HG03060 (cell line): ENCODE results near the gene CMIP.
"Not testable (repeated sequence)": the region's sequence is repeated elsewhere in the genome, so short reads cannot be mapped to it uniquely, and the experiment has no call there.

Experiments used
- ATAC-seq: cut with Tn5 transposase; IDR thresholded peaks from one replicate; pipeline ENCODE4 v1.9.1; 2021; ENCODE audit warnings: low read depth, moderate number of reproducible peaks; ENCODE audit not compliant: unreplicated experiment

The CMIP gene

DNA sequence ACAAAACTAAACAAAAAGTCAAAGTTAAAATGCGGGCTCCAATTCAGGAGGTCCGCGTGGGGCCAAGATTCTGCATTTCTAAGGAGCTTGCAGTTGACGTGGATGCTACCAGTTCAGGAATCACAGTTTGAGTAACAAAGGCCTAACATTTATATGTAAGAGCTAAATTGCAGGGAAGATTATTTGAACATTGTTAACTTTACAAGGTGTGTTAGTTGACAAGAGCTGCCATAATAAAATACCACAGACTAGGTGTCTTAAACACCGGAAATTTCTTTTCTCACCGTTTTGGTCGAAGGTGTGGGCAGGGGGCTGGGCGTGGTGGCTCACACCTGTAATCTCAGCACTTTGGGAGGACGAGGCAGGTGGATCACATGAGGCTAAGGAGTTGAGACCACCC is 24.8 kb upstream of the CMIP start:
- no peak for ATAC-seq

DNA sequence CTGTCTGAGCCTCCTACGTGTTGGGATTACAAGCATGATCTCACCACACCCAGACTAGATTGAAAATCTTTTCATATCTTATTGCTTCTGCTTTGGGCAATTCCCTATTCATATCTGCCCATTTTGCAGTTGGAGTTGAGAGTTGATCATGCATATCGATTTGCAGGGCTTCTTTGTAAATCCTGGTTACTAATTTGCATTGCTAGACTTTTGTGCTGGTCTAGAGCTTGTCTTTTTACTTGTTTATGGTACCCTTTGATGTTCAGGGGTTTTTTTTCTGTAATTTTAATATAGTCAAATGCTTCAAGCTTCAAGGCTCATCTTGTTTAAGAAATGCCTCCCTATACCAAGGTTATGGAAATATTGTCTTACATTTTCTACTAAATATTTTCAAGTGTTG is 23.5 kb upstream of the CMIP start:
- ATAC-seq = no peak

GRCh38 chr16:81421536-81421935 is 23.1 kb upstream of the CMIP start:
- no peak for ATAC-seq

DNA sequence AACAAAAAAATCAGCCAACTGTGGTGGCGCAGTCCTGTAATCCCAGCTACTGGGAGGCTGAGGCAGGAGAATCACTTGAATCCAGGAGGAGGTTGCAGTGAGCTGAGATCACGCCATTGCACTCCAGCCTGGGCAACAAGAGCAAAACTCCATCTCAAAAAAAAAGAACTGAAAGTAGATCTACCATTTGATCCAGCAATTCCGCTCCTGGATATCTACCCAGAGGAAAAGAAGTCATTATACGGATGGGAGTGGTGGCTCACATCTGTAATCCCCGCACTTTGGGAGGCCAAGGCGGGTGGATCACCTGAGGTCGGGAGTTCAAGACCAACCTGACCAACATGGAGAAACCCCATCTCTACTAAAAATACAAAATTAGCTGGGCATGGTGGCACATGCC is 22.5 kb upstream of the CMIP start:
- ATAC-seq = not testable (repeated sequence)

- ATAC-seq = no peak
Observed at GRCh38 chr16:81424771-81425170, 19.8 kb upstream of the CMIP start.

DNA sequence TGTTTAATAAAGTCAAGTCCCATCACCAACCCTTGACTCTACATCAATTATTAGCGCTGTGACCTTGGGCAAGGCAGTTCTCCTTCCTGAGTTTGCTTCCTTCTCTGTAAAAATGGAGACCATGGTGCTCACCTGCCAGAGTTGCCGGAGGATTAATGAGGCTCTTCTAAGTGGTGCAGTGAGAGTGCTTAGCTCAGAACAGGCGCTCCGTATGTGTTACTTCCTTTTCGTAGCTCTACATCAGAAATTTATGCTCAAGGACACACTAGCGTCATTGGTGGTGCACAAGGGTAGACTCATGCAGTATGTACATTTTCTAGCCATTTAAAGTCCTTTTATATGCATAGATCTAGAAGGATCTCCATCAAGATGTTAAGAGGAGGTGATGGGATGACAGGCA is 17.4 kb upstream of the CMIP start:
- ATAC-seq = no peak

DNA sequence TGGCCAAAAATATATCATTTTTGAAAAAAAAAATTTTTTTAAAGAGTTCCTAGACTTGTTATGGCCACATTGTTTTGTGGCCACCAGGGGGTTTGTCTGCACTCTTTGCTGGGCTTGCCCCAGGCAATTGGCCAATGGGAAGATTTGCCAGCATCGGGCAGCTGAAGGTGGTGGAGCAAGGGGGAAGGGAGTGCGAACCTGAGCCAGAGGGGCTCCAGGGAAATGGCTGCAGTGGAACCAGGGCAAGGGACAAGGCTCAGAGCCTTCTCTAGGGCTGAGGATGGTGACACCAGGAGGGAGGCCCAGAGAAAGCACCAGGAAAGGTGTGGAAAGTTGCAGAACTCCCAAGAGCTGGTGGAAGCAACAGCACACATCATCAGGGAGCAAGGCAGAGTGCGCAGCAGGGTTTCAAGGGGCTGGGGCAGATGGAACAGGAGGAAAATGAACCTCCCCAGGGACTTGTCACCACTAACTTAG is 15.5 kb upstream of the CMIP start:
- no peak for ATAC-seq

DNA sequence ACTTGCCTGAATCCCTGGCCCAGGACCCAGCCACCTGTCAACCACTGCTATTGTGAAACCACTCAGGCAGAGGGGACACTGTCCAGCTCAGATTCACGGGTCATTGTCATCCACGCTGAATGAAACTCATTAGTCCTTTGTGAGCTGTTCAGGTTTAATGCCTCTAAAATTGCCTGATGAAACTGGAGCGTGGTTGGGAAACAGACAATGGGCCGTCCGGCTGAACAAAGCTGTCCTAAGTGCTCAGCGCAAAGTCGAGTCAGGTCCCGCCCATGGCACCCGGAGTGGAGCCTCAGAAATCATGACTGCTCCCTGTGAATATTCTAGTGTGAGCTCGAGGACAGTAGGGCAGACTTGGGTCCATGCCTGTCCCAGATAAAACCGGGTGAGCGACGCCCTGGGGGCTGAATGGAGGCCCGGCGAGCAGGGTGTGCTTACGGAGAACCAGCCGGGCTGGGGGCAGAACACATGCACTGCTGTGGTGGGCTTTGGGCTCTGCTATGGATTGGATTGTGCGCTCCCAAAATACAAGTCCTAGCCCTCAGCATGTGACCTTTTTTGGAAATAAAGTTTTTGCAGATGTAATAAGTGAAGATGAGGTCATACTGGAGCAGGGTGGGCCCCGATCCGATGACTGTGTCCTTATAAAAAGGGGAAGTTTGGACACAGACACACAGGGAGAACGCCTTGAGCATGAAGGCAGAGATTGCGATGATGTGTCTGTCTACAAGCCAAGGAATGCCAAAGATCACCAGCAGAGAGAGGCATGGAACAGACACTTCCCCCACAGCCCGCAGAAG is 12.9 kb upstream of the CMIP start:
- ATAC-seq = no peak

DNA sequence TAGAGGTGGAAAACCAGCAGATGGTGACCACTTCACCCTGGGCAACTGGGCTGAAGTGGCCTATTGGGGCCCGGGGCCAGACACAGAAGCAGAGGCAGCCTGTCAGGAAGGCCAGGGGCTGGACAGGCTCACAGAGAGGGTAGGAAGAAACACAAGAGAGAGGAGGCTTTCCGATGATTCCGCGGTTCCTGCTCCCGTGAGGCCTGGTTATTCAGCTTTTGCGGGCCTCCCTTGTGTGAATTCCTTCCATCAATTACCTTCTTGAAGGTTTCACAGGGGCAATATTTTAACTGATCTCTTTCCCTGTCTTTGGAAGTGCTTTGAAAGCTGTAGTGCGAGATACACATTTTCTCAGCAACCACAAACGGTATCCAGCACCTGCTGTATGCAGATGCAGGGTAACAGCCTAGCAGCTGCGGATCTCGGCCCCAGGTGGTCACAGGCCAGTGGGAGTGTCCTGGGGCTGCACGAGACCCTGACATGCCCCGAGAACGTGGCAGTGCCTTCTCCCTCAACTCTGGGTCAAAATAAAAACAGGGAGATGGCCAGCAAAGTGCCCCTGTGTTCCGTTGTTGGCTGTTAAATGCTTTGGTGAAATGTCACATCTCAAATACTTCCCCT is 11.6 kb upstream of the CMIP start:
- ATAC-seq = no peak

DNA sequence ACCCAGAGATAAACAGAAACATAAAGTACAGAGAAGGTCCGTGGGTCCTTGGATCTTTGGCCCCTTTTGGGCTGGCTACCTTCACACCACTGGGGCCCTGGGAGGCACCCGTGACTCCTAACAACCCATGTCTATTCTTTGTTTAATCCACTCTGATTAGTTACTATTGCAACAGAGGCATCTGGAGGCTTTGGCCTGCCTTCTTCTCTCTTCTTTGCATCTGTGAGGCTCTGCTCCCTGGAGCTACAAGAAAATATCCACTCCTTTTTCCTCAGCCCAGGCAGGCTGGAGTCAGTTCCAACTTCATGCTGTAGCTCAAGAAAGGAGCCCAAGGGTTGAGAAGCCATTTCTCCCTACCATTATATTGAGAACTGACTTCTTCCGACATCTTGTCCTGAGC is 9.5 kb upstream of the CMIP start:
- ATAC-seq = no peak

GRCh38 chr16:81435567-81435966 is 9.0 kb upstream of the CMIP start:
- no peak for ATAC-seq

GRCh38 chr16:81436386-81436785 is 8.2 kb upstream of the CMIP start:
- no peak for ATAC-seq

DNA sequence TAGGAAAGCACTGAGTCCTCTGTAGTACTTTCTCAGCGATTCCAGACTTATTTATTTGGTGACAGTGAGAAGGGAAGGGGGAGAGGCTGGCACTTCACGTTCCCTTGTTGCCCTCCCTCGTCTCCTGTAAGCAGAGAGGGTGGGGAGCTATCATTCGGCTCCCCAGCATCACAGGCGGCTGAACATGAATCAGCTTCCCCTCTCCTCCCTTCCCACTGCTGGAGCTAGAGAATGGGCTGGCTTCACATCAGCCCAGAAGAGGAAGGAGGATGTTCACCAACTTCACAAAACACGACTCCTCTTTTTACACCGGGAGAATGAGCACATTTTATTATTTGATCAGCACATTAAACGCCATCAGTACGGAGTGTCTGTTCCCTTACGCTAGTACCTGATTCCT is 6.7 kb upstream of the CMIP start:
- no peak for ATAC-seq

DNA sequence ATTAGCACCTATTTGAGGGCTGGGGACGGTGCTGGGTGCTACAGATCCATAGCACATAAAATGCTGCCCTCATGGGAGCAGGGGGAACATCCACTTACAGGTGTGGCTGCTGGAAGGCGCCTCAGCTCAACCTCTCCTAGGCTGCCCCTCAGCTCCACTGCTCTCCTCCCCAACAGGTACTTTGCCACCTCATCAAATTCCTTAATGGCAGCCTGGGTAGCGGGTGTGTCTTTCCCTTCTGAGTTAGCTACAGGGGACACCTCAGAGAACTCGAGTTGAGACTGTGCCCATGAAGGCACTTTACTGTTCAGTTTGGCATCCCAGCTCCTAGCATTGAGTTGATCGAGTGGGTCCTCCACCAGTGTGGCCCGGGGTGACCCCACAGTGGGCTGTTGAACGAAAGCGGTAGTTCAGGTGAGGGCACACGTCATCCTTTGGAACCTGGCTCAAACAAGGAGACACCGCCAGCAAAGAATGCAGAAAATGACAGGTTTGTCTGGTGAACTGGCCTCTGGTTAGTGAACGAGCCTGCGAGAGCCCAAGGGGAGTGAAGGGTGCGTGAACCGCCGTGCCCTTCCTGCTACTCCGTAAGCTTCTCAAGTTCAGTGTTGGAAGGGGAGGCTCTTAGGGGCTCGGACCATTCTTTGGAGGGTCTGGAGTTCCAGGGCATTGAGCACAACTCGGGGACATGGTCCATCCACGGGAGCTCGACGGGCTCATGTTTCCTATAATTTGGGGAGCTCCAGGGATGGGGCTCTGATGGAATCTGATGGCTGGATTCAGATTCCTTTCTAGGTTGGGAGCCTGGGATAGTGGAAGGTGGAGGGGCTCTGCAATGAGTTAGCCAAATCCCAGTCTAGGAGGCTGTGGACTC is 3.5 kb upstream of the CMIP start:
- no peak for ATAC-seq

GRCh38 chr16:81442220-81442915 is 2.2 kb upstream of the CMIP start:
- no peak for ATAC-seq

GRCh38 chr16:81442916-81443687 is 1.5 kb upstream of the CMIP start:
- ATAC-seq = no peak

DNA sequence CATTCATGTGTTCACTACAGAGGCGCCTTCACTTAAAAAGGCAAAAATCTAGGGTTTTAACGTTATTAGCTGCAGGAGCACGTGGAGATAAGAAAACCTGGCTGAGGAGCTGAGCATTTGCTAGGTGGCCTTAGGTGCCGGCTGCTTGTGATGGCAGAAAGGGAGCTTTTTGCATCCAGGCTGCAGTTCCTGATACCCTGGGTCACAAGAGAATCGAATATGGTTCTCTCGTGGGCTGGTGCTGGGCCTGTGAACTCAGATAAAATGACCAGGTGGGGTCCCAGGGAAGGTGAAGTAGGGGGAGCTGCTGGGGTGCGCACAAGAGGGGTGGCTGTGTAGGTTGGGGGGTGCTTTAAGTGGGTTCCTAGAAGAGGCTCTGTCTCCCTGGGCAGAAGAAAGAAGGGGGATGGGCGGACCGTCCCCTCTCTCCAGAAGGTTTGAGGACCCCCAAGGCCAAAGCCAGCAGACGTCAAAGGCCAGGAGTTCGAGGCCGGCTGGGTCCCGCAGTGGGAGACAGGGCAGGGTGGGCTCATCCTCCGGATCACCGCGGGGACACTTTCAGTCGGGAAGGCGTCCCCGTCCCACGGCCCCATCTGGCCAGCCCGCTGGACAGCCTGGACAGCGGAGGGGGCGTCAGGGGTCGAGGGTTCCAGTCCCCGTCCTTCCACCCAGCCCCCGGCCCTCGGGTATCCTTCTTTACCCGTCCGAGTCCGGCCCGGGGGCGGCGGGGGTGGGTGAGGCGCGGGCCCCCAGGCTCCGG is 740 bp upstream of the CMIP start:
- no peak for ATAC-seq

DNA sequence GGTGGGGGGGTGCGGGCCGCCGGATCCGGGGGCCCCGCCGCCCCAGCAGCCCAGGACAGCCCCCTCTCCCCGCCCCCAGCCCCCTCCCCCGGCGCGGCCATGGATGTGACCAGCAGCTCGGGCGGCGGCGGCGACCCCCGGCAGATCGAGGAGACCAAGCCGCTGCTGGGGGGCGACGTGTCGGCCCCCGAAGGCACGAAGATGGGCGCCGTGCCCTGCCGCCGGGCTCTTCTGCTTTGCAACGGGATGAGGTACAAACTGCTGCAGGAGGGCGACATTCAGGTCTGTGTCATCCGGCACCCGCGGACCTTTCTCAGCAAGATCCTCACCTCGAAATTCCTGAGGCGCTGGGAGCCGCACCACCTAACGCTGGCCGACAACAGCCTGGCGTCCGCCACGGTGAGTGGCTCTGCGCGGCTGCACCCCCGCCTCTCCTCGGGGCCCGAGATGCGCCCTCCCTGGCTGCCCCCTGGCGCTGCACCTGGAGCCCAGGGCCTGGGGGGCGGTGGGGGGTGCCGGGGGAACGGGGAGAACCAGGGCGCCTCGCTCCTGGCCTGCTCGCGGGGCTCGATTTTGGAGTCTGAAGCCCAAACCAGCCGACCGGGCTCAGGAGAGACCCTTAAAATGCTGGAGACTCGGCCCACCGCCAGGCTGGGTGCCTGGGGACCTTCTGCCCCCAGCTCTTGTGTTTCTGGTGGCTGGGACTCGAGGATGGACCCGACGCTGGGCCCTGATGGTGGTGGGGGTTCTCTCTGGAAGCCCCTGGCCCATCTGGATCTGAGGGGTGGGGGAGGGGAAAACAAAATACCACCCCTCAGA is 744 bp downstream of the CMIP start:
- ATAC-seq = no peak
